ENCODE data around the gene ACAA1. TPM values are rescaled to one million over a fixed set of nuclear protein-coding genes. Genes with fewer than 3 reads are reported as not detected.

Gene ACAA1
- total and polyA plus RNA-seq, 2 experiments from 2014 or later = 141 to 250 TPM

GRCh38 chr3:38118421-38119247 lies 18.3 kb downstream of the ACAA1 start:
- Histone ChIP-seq H3K27me3 (no peaks in the 10 kb centered on the region), H3K27ac (peak overlapping the region; percentile 5), H3K36me3 (replicated peaks; ENCODE audit: insufficient read depth, low read depth) (no peaks in the 10 kb centered on the region), H3K4me2 (no peak overlapping the region), H4K20me1 (ENCODE audit: insufficient read depth, poor library complexity, severe bottlenecking) (no peaks in the 10 kb centered on the region), H3K79me2 (no peaks in the 10 kb centered on the region), H3K9me2 (replicated peaks; ENCODE audit: insufficient read depth) (no peaks in the 10 kb centered on the region), H2AFZ (no peak overlapping the region), H3K4me3 (no peak overlapping the region), H3K9me3 (ENCODE audit: low read depth) (no peaks in the 10 kb centered on the region), H3K4me1 (ENCODE audit: insufficient read depth) (no peaks in the 10 kb centered on the region)
- DNase-seq (ENCODE audit: low spot score) = no peak
- WGBS (ENCODE audit: low lambda C conversion rate, missing lambda C conversion rate) = 92% methylated on average over 13 of the region's 13 CpGs
- no peak for TF ChIP-seq EZH2phosphoT487 (IDR thresholded peaks at IDR 0.05; ENCODE audit: low read depth, severe bottlenecking, unreplicated experiment)
- TF ChIP-seq EZH2 (IDR thresholded peaks at IDR 0.05; ENCODE audit: borderline replicate concordance) = no peak
- TF ChIP-seq, protein P1, sequence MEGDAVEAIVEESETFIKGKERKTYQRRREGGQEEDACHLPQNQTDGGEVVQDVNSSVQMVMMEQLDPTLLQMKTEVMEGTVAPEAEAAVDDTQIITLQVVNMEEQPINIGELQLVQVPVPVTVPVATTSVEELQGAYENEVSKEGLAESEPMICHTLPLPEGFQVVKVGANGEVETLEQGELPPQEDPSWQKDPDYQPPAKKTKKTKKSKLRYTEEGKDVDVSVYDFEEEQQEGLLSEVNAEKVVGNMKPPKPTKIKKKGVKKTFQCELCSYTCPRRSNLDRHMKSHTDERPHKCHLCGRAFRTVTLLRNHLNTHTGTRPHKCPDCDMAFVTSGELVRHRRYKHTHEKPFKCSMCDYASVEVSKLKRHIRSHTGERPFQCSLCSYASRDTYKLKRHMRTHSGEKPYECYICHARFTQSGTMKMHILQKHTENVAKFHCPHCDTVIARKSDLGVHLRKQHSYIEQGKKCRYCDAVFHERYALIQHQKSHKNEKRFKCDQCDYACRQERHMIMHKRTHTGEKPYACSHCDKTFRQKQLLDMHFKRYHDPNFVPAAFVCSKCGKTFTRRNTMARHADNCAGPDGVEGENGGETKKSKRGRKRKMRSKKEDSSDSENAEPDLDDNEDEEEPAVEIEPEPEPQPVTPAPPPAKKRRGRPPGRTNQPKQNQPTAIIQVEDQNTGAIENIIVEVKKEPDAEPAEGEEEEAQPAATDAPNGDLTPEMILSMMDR (IDR thresholded peaks at IDR 0.05; ENCODE audit: poor library complexity) = no peak

DNA sequence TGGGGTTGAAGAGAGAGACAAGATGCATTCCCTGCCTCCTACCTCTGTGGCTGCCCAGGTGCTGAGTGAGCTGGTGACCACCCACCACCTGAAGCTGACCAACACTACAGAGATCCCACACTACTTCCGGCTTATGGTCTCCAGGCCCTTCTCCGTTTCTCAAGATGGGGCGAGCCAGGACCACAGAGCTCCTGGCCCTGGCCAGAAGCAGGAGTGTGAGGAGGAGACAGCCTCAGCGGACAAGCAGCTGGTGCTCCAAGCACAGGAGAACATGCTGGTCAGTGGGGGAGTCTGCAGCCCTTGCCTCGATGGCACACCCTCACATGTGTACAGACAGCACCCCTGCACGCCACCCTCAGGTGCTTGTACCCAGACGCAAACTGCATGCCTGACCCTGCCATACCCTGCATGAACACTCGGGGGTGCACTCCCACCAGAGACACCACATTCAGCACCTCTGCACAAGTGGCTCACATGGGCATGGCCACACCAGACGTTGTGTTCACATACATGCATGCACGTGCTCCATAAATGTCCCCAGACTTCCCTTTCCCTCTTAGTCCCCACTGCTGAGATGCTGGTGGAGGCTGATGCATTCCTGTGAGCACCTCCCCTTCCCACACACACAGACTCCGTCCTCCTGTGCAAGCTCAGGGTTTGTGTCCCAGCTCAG lies 19.0 kb downstream of the ACAA1 start:
- Histone ChIP-seq H3K79me2 (no peaks in the 10 kb centered on the region), H4K20me1 (ENCODE audit: insufficient read depth, poor library complexity, severe bottlenecking) (no peaks in the 10 kb centered on the region), H3K4me1 (ENCODE audit: insufficient read depth) (no peaks in the 10 kb centered on the region), H3K9me3 (ENCODE audit: low read depth) (no peaks in the 10 kb centered on the region), H3K27me3 (no peaks in the 10 kb centered on the region), H3K27ac (peak overlapping the region; percentile 5), H3K4me3 (no peak overlapping the region), H3K4me2 (no peak overlapping the region), H2AFZ (no peak overlapping the region), H3K36me3 (replicated peaks; ENCODE audit: insufficient read depth, low read depth) (no peaks in the 10 kb centered on the region), H3K9me2 (replicated peaks; ENCODE audit: insufficient read depth) (no peaks in the 10 kb centered on the region)
- 58% methylated on average over 11 of the region's 11 CpGs for WGBS (ENCODE audit: low lambda C conversion rate, missing lambda C conversion rate)
- DNase-seq (ENCODE audit: low spot score) = peak; percentile 76
- TF ChIP-seq EZH2phosphoT487 (IDR thresholded peaks at IDR 0.05; ENCODE audit: low read depth, severe bottlenecking, unreplicated experiment) (no peak), EZH2 (IDR thresholded peaks at IDR 0.05; ENCODE audit: borderline replicate concordance) (no peak)
- TF ChIP-seq, protein P1 (IDR thresholded peaks at IDR 0.05; ENCODE audit: poor library complexity) = peak; percentile 64

GRCh38 chr3:38117163-38117716 lies 19.7 kb downstream of the ACAA1 start:
- Histone ChIP-seq H3K27ac (no peak overlapping the region), H3K4me2 (no peak overlapping the region), H3K79me2 (no peaks in the 10 kb centered on the region), H3K9me3 (ENCODE audit: low read depth) (no peaks in the 10 kb centered on the region), H4K20me1 (ENCODE audit: insufficient read depth, poor library complexity, severe bottlenecking) (no peaks in the 10 kb centered on the region), H3K4me3 (no peak overlapping the region), H3K36me3 (replicated peaks; ENCODE audit: insufficient read depth, low read depth) (no peaks in the 10 kb centered on the region), H2AFZ (no peak overlapping the region), H3K9me2 (replicated peaks; ENCODE audit: insufficient read depth) (no peaks in the 10 kb centered on the region), H3K27me3 (no peaks in the 10 kb centered on the region), H3K4me1 (ENCODE audit: insufficient read depth) (no peaks in the 10 kb centered on the region)
- DNase-seq (ENCODE audit: low spot score) = no peak
- TF ChIP-seq, protein P1 (IDR thresholded peaks at IDR 0.05; ENCODE audit: poor library complexity) = no peak
- TF ChIP-seq EZH2 (IDR thresholded peaks at IDR 0.05; ENCODE audit: borderline replicate concordance) (no peak), EZH2phosphoT487 (IDR thresholded peaks at IDR 0.05; ENCODE audit: low read depth, severe bottlenecking, unreplicated experiment) (no peak)
- 90% methylated on average over 8 of the region's 10 CpGs for WGBS (ENCODE audit: low lambda C conversion rate, missing lambda C conversion rate)
